ENCODE data around the gene SEMA4F.

GRCh38 chr2:74653589-74653984, 460 bp upstream of the SEMA4F start:
- TF ChIP-seq CTCF (IDR thresholded peaks at IDR 0.05; ENCODE audit: low read depth, low read length) (no peak), EZH2phosphoT487 (IDR thresholded peaks at IDR 0.05; ENCODE audit: low read depth) (no peak)

All from OCI-LY3 (cell line).